Esophagus mucosa (tissue), 1 donor: ENCODE data around the gene C14orf132. TPM values are rescaled to one million over a fixed set of nuclear protein-coding genes. Genes with fewer than 3 reads are reported as not detected.
A peak's percentile ranks its signal among the peaks of the same experiment; 100 is the strongest.

ENCODE experiments used
- ATAC-seq: fragments of 200-7000 bp; cut with Tn5 transposase; one replicate; pipeline ENCODE4 v1.9.1; 2020
- total RNA-seq: library from RNA; stranded (reverse); gene quantifications from one replicate; pipeline ENCODE4 v1.2.4, GENCODE V29; 2023
- donor health status: DM: yes; HTN: yes; CAD: no.

The C14orf132 gene
- total RNA-seq, 1 donor from 2014 or later, result 3.7 TPM

DNA sequence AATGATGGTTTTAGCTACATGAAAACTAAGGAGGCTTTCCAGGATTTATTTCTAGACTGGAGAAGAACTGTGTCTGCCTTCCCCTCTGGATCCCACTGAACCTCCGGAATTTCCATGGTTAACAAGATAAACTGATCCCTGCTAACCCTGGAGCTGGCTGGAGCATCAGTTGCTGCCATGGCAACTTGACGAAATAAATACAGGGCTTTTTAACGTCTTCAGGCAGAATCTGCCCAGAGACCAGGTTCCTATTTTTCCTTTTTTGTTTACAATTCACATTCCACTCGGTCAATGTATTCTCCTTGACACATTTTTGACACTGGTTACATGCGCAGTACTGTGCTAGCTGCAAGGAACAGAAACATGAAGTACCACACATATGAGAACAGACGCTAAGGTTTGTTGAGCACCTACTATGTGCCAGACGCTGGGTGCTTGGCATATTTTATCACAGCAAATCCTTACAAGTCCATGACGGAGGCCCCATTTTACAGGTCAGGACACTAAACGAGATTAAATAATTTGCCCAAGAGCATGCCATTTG lies 1.7 kb downstream of the C14orf132 start:
- ATAC-seq, result no peak

DNA sequence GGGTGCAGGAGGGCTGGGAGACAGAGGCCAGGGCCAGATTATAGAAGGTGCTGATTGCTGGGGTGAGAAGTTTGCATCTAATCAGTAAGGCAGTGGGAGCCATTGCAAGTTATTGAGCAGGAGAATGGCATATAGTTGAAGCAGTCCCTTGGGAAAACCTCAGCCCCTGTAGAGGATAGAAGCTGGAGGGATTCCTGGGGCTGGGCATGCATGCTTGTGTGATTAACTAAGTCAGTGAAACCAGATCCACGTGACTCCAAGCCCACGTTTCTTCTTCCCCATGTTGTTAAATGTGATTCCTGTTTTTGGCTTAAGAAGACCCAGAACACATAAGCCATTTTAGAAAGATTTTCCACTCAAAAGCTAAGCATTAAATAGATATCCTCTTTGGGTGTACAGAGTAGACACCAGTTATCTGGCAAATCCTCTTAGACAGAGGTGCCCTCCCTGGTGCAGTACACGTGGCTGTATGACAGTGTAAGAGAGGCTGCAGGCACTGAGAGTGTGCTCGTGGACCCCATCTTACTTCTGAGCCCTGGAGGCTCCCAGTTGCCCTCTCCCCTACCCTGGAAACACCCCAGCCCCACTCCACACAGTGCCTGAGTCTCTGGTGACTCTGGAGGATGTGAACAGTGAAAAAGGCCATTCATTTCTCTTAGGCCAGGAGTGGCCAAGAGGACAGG lies 3.2 kb downstream of the C14orf132 start:
- ATAC-seq, result no peak

DNA sequence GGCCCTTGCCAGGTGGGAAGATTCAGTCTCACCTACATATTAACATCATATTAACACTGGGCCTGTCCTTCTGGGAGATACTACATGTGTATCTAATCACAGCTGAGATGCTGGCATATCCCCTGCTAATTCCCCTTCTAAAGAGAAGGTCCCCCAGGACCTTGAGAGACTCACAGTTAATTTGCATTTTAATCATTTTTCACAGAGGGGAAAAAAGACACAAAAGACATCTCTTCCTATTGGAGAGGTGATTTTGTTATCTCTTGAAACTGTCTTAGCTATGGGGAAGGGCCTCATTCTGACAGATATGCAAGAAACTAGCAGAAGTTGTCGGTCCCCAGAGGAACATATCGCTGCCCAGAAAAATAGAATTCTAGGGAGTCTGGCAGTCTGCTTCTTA lies 7.5 kb downstream of the C14orf132 start:
- no peak for ATAC-seq

DNA sequence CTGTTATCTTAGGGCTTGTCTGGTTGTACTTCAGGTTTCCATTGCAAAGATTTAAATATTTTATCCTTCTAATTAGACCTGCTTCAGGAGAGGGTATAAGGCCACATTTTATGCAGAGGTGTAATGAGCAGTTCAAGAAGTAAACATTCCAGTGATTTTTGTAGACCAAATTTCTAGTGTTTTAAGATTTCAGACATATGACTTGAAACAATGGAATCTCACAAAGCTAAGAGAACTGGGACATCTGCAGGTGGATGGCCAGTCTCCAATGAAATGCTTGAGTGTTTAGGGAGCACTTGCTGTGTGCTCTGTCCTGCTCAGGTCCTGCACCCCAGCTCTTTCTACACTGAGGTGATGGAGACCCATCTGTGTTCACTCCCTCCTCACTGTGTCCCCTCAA lies 7.9 kb downstream of the C14orf132 start:
- no peak for ATAC-seq

DNA sequence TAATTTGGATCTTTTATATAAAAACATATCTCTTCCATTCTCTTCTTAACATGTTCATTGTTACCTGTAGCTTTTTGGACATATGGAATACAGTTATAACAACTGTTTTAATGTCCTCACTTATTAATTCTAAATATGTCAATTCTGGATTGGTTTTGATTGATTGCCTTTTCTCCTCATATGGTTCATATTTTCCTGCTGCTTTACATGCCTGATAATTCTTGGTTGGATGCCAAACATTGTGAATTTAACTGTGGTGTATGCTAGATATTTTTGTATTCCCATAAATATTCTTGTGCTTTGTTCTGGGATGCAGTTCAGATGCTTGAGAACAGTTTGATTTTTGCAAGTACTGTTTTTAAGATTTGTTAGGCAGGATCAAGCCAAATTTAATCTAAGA lies 10.8 kb downstream of the C14orf132 start:
- no peak for ATAC-seq

DNA sequence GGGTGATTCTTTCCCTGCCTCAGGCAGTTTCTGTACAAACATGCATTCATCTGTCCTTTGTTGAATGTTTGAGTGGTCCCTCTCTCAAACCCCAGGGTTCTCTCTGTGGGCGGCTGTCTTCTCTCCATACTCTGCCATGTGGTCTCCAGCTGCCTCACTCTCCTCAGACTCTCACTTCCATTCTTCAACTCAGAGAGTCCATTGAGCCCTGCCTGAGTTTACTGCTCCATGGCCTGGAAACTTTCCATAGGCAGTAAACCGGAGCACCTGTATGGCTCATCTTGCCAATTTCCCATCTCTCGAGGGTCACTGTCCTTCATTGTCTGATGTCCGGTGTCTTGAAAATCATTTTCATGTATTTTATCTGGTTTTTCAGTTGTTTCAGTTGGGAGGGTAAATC lies 11.3 kb downstream of the C14orf132 start:
- ATAC-seq, result no peak

DNA sequence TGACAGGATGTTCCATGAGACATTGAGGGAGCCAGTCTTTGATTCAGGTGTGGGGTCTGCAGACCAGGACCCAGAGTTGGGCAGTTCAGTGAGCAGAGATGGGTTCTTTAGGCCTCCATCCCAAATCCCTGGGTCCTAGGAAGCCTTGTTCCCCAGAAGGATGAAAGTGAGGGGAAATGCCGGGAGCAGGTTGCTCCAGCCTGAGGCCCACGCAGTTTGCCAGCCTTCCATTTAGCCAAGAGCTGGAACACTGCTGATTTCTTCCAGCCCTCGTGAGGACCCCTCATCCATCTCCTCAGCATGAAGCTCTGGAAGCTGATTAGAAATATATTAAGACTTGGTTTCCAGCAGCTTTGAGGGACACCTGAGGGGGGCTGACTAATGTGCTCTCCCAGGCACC lies 12.1 kb downstream of the C14orf132 start:
- no peak for ATAC-seq

DNA sequence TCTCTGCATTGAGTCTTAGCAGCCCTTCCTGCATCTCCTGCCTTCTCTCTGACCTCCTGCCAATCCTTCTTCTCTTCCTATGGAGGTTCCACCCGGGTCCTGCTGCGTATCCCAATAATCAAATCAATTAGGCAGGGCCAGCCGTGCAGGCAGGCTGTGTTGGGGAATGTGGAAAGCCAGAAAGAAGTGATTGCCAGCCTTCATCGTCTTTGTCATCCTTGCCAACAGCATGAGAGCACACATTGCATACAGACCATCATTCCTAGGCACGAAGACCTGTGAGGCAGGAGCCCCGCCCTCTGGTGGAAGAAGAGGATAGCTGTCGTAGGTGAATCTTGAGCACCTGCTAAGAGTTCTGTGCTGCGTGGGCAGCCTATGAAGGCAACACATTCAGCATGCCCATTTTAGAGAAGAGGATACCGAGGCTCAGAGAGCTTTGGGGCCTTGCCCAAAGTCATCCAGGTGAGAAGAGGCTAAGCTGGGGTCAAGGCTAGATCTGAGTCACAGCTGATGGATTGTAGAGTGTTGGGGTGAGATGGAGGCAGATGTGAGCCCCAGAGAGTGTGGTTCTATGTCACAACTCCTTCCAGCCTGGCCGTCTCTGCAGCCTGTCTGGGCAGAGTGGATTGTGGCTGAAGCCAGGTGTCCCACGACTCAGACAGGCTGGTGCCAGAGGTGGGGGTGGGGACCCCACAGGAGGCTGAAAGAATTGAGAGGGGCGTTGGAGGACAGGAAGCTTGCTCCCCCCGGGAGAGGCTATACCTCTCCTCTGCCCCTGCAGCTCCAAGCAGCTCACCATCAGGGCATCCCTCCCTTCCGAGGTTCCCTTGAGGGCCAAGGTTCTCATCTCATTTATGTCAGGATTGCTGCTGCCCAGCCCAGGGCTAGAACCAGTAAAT lies 12.7 kb downstream of the C14orf132 start:
- ATAC-seq, result no peak

DNA sequence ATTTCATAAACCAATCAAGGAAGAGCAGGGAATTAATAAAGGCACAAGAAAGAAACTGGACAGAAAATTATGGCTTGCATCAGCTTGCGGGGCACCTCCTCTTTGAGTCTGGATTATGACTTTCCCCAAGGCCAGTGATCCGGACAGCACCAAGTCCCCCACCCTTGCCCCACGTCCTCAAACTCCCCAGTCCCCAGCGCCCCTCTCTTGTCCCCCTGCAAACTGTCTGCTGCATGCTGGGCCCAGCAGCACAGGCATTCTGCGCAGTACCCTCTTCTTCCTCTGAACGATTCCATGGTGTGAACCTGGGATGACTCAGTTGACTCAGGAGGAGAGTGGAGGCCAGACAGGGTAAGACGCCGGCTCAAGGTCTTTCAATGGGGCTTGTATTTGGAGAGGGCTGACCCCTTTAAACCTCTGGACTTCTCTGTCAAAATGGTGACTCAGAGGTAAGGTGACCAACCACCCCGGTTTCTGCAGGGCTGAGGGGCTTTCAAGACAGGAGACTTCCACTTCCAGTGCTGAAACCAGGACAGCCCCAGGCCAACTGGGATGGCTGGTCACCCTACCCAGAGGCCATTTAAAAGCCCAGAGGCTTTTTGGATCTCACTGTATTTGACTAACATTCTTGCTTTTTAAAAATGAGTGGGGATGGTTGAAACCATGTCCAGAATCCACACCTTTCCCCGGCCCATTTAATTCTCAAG lies 13.5 kb downstream of the C14orf132 start:
- no peak for ATAC-seq

DNA sequence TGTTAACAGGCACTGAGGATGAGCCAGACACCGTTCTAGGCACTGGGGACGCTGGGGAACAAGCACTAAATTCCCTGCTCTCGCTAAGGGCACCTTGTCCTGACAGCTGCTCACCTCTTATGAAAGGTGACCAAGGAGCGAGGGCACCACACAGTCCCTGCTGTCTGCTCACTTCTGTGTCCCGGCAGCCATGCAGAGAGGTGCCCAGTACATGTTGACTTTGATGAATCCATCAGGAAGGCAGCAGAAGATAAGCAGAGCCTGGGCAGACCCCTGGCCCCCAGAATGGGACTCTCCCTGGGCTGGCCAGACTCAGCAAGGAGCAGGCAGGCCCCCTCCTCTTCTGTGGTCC lies 14.1 kb downstream of the C14orf132 start:
- no peak for ATAC-seq

DNA sequence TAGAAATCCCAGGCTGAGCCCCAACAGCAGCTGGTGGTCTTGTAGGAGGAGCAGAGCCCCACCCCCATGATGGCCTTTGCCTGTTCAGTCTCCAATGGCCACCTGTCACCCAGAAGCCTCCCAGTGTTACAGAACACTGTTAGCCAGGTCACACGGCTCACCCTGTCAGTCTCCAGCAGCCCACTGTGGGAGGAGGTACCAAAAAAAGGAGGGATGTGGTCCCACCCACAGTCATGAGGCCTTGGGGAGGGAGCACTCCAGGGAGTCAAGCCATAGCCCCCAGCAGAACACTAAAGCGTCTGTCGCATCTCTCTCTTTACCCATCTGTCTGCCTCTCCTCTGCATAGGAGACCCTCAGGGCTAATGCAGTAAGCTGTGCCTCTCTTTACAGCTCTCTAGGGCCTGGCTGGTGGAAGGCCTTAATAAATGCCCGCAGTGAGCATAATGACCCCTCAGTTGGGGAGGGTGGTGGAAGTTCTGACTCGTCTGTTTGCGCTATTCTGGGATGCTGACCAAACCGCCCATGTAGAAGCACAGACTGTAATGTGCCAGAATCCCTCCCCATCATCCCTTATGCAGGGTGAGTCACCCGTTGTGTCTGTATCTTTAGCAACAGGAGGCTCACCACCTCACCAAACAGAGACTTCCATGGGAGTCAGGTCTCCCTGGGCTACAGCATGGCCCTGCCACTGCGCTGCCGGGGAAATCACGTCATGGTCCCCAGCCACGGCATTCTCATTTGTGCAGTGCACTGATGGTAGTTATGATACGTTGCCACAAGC lies 14.6 kb downstream of the C14orf132 start:
- ATAC-seq, result peak; percentile 24

DNA sequence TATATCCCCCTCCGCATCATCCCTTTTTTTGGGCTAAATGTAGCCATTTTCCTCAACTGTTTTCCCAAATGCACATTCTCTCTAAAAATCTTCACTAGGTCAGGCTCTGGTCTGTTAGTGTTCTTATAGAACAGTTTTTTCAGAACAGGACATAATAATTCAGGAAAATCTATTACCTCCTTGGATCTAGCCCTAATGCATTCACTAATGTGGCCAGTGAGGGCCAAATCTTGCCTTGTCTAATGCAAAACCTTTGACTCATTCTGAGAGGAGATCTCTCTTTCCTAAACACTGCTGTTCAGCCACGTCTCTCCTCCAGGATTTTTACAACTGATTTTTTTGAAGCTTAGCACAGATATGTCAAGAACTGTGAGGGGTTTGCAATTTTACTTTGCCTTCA lies 15.5 kb downstream of the C14orf132 start:
- no peak for ATAC-seq

DNA sequence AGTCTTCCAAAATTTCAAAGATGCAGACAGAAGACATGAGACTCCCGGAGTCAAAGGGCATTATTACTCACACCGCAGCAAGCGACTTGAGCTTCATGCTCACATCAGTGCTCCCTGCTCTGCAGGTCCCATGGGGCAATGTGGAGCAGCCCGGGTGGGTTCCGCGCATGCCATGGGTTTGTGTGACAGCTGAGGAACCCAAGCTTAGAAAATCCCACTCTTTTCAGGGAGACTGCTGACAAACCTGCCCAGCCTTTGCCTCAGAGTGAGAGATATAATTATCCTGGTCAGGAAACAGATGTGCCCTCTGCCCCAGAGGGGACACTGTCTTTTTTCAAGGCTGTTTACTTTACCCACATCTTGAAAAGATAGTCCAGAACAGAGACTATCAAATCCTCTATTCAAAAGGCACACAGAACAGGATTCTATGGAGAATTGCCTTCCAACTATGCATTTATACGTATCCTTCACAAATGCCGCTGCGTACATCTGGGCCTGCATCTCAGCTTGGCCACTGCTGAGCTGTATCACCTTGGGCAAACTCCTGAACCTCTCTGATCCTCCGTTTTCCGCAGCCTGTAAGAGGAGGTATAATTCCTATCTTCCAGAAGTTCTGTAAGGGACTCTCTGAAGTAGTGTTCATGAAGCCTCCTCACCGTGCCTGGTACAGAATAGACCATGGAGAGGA lies 16.0 kb downstream of the C14orf132 start:
- no peak for ATAC-seq

DNA sequence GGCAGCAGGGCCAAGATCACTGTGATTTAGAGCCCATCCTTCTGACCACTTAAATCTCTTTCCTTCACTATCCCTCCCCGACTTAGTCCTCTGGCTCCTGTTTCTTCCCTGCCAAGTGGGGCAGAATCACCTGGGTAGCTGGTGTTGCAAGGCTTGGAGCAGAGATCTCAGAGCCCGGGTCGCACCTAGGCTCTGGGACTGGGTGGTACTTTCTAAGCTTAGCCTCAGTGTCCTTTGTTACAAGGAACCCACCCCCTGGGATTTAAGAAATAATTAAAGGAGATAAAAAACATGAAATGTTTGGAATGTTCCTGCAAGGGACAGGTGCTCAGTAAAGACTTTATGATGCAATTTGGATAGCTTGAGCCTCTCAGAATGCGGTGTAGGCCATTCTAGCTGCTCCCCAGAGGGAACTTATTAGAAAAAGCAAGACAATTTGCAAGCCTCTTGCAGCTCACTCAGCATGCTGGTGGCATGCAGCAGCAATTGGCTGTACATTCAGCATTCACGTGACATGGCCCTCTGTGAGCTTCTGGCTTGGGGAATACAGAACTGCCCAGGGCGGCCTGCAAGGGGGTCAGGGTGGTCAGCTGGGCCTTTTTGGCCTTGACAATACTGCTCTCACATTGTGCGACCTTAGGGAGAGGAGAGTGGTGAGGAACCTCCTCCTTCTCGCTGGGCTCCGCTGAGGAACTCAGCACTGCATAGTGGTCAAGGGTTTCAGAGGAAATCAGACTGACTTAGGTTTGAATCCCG lies 16.8 kb downstream of the C14orf132 start:
- no peak for ATAC-seq

DNA sequence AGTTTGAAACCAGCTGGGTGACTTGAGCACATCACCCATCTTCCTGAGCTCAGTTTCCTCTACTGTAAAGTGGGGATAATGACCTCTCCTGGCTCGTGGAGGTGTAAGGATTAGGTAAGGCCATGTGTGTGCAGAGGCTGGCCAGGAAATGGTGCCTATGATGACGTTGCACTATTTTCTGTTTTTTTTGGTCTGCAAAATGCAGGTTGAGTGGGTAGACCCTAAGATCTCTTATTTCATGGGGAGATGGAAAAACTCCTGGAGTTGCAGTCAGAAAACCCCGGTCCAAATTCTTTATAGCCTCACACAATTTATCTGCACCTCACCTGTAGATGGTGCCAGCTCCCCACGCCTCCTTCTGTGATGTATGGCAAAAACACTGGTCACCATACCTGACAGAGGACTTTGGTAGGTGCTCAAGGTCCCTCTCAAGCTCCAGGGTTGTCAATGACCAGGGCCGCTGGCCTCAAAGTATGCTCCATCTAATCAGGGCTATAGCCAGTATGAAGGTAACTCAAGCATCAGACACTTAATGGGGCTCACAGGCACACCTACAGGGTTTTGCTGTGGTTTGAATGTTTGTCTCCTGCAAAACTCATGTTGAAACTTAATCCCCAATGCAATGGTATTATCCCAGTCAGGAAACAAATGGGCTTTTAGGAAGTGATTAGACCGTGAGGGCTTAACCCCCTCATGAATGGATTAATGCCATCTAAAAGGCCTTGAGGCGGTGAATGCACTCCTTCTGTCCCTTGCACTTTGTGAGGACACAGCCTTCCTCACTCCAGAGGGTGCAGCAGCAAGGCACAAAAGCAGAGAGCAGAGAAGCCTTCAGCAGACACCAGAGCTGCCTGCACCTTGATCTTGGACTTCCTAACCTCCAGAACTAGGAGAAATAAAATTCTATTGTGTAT lies 17.6 kb downstream of the C14orf132 start:
- ATAC-seq, result peak; percentile 33

DNA sequence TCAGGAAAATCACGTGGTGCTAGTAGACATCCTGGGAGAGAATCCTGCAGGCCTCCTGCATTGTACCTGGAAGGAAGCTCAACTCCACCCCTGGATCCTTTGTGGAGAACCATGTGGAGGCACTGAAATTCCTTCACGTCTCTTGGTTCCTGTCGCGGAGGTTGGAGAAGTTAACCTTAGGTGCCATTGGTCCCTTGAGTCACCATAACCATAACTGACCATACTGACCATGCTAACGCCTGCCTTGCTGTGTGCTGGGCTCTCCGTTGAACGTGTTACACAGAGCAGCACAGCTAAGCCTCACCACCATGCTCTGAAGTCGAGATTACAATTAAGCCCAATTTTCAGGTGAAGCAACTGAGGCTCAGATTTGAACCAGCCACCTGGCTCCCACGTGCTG lies 18.6 kb downstream of the C14orf132 start:
- ATAC-seq, result no peak

DNA sequence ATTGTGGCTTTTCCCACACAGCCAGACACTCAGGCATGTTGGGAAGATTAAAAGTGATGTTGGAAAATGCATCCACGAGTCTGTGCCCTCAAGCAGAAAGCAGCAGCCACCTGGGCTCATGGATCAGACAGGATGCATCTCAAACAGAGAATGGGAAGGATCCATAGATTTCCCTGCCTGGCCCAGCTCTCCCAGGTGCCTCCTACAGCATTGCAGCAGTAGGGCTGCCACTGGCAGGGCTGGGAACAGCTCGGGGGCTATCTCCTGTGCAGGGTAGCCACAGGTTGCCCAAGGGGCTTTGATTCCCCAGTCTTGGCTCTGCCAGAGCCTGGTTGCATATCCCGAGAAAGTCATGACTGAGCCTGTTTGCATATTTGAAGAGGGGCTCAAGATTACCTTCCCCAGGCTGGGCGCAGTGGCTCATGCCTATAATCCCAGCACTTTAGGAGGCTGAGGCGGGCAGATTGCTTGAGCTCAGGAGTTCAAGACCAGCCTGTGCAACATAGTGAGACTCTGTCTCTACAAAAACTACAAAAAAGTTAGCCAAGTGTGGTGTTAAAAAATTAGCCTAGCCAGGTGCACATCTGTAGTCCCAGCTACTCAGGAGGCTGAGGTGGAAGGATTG lies 19.5 kb downstream of the C14orf132 start:
- no peak for ATAC-seq

DNA sequence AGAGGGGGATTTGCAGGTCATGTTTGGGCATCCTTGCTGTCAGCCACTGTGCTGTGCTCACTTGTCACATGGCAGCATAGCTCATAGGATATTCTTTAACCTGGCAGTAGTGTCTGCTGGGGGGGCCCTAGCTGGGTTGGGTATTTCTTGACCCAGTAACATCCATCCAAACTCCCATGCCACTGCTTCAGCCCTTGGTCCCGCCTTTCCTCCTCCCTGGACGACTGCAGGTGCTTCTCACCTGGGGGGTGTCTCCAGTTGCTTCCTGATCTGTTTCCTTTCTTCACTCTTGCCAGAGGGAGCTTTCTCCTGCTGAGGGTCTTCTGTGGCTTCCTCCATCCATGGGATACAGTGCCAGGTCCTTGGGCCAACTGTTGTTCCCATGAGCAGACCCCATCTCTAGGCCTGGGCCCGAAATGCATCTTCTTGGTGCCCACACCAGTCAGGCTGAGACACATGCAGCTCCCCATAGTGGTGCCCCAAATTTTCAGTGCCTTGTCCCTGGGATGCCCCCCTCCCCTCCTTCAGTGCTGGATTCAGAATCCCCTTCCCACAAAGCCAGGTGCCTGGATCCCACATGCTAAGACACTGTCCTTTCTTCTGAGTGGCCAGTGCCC lies 20.5 kb downstream of the C14orf132 start:
- ATAC-seq, result no peak
